Measurements from ENCODE around the gene PANK1.

The PANK1 gene

DNA sequence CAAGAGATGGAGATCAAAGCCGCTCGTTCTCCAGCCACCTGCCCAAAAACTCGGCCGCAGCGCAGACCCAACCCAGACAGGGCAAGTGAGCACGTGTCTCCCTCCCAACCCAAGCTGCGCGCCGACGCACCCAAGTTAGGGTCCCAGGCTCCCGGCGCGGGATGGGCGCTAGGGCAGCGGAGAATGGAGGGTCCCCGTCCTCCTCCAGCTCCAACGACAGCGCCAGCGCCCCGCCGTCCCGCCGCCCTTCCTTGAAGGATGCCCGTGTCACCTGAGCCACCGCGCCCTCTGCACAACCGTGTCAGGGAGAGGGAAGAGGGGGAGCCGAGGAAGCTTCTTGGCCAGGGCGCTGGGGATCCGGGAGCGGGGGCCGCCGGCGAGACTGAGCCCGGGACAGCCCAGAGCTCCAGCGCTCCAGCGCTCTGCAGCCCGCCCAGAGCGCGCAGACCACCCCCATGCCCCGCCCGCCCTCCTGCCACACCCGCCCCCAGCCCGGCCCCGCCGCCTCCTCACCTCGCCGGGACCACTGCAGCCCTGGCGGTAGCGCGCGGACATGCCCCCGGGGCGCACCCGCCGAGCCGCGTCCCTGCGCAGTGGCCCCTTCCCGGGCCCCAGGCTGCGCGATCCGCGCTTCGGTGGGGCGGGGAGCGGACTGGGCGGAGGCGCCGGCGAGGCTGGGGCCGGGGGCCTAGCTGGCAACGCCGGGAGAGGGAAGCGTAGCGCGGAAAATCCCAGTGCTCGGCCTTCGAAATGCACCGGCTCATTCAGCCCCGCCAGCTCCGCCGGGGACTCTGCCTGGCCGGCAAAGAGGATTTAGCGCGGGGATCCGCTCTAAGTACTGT is 109.7 kb downstream of the PANK1 start, which contains the start of gene SLC16A12:
Gene SLC16A12, minus strand, starts transcription at position 424 of the 842 bp plus-strand sequence. CDS start 73,016 bp downstream, outside the sequence.
- DNase-seq (ENCODE audit: low read depth in 2 of 2) = no peak

DNA sequence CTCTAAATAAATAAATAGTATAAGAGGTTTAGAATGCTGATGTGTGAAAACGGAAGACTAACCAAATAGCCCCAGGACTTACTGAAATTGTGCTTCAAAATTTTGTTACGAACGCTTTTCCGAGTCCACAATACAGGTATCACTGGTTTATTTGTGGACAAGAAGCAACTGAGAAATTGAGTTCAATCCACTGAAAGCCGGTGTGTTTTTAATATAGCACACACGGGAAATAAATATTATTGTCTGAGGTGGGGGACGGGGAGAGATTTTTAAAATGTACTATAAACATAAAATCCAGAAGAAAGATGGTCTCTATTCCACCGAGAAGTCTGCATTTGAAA is 110.2 kb downstream of the PANK1 start:
- DNase-seq (ENCODE audit: low read depth in 2 of 2) = no peak
